Measurements from ENCODE around the gene NDUFS1.

Gene NDUFS1

DNA sequence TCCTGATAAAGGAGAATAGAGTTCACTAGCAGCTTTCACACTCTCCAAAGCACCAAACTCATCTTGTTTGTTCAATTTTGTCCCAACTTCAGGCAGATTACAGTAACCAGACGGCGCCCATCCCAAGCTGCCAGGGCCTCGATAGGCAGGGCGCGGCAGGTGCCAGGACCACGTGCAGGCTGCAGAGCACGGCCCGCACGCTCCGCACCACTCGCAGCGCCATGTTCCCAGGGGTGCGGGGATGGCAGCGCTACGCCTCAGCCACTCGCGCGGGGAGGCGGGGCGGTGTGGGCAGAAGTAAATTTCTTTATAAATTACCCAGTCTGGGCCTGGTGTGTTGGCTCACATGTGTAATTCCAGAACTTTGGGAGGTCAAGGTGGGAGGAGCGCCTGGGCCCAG lies 43.0 kb downstream of the NDUFS1 start:
- Histone ChIP-seq H3K36me3 (replicated peaks; ENCODE audit: low read depth, low read length) (peaks cover 11% of the 10 kb centered on the region), H3K4me1 (ENCODE audit: low read length) (no peaks in the 10 kb centered on the region), H3K4me2 (ENCODE audit: low read length) (no peak overlapping the region), H3K9ac (ENCODE audit: low read length) (no peak overlapping the region), H2AFZ (ENCODE audit: low read depth, low read length) (no peak overlapping the region), H4K20me1 (ENCODE audit: insufficient read depth, low read length) (no peaks in the 10 kb centered on the region), H3K9me3 (ENCODE audit: insufficient read depth, low read length) (no peaks in the 10 kb centered on the region), H3K79me2 (ENCODE audit: low read length) (no peaks in the 10 kb centered on the region), H3K4me3 (ENCODE audit: low read length) (no peak overlapping the region), H3K27ac (ENCODE audit: low read length) (no peak overlapping the region), H3K27me3 (ENCODE audit: low read depth, low read length) (no peaks in the 10 kb centered on the region)
- TF ChIP-seq, protein P1, sequence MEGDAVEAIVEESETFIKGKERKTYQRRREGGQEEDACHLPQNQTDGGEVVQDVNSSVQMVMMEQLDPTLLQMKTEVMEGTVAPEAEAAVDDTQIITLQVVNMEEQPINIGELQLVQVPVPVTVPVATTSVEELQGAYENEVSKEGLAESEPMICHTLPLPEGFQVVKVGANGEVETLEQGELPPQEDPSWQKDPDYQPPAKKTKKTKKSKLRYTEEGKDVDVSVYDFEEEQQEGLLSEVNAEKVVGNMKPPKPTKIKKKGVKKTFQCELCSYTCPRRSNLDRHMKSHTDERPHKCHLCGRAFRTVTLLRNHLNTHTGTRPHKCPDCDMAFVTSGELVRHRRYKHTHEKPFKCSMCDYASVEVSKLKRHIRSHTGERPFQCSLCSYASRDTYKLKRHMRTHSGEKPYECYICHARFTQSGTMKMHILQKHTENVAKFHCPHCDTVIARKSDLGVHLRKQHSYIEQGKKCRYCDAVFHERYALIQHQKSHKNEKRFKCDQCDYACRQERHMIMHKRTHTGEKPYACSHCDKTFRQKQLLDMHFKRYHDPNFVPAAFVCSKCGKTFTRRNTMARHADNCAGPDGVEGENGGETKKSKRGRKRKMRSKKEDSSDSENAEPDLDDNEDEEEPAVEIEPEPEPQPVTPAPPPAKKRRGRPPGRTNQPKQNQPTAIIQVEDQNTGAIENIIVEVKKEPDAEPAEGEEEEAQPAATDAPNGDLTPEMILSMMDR (IDR thresholded peaks at IDR 0.05; ENCODE audit: low read depth, low read length) = no peak
- no peak for TF ChIP-seq EZH2phosphoT487 (IDR thresholded peaks at IDR 0.05; ENCODE audit: low read depth)

DNA sequence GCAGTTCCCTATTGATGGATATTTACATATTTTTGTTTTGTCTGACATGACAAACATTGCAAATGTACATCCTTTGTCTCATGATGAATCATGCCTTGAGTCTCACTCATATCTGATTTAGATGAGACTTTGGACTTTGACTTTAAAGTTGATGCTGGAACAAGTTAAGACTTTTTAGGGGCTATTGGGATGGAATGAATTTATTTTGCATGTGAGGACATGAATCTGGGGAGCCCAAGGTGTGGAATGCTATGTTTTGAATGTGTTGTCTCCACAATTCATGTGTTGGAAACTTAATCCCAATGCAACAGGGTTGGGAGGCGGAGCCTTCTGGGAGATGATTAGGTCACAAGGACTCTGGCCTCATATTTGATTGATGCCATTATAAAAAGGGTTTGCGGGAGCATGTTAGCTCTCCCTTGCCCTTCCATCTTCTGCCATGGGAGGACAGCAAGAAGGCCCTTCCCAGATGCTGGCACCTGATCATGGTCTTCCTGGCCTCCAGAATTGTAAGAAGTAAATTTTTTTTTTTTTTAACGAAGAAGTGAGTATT lies 44.1 kb downstream of the NDUFS1 start:
- TF ChIP-seq, protein P1 (IDR thresholded peaks at IDR 0.05; ENCODE audit: low read depth, low read length) = no peak
- TF ChIP-seq EZH2phosphoT487 (IDR thresholded peaks at IDR 0.05; ENCODE audit: low read depth) = no peak
- Histone ChIP-seq H3K9me3 (ENCODE audit: insufficient read depth, low read length) (no peaks in the 10 kb centered on the region), H3K27me3 (ENCODE audit: low read depth, low read length) (no peaks in the 10 kb centered on the region), H3K4me3 (ENCODE audit: low read length) (no peak overlapping the region), H3K79me2 (ENCODE audit: low read length) (no peaks in the 10 kb centered on the region), H4K20me1 (ENCODE audit: insufficient read depth, low read length) (no peaks in the 10 kb centered on the region), H3K4me1 (ENCODE audit: low read length) (no peaks in the 10 kb centered on the region), H3K36me3 (replicated peaks; ENCODE audit: low read depth, low read length) (peaks cover 6% of the 10 kb centered on the region), H3K27ac (ENCODE audit: low read length) (no peak overlapping the region), H2AFZ (ENCODE audit: low read depth, low read length) (no peak overlapping the region), H3K9ac (ENCODE audit: low read length) (no peak overlapping the region), H3K4me2 (ENCODE audit: low read length) (no peak overlapping the region)

DNA sequence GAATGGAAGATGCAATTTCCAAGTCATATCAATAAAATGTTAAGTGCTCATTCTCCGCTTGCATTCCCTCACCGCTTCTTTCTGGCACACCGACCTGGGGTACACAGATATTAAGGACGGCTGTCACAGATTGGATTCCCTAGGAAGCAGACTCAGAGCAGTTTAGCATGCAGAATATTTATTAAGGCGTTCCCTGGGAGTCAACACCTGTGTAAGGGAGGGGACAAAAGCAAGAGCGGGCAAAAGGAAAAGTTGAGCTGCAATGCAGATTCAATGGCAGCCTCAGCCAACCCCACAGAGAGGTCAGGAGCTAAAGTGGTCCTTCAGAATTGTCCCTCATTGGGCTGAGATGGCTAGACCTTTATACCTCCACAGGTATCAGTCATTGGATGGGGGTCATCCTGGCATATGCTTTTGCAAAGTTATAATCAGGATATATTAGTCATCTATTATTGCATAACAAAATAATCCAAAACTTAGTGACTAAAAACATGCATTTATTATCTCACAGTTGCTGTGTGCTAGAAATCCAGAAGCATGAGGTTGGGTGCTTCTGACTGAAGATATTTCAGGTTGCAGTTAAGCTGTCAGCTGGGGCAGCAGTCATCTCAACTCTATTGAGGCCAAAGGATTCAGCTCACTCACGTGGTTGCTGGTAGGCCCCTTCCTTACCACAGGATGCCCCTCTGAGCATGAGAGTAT lies 46.2 kb downstream of the NDUFS1 start:
- TF ChIP-seq, protein P1 (IDR thresholded peaks at IDR 0.05; ENCODE audit: low read depth, low read length) = no peak
- TF ChIP-seq EZH2phosphoT487 (IDR thresholded peaks at IDR 0.05; ENCODE audit: low read depth) = no peak
- Histone ChIP-seq H3K9ac (ENCODE audit: low read length) (no peak overlapping the region), H3K4me1 (ENCODE audit: low read length) (no peaks in the 10 kb centered on the region), H3K27me3 (ENCODE audit: low read depth, low read length) (no peaks in the 10 kb centered on the region), H3K36me3 (replicated peaks; ENCODE audit: low read depth, low read length) (peaks cover 2% of the 10 kb centered on the region), H3K4me3 (ENCODE audit: low read length) (no peak overlapping the region), H3K9me3 (ENCODE audit: insufficient read depth, low read length) (no peaks in the 10 kb centered on the region), H2AFZ (ENCODE audit: low read depth, low read length) (no peak overlapping the region), H3K27ac (ENCODE audit: low read length) (no peak overlapping the region), H3K4me2 (ENCODE audit: low read length) (no peak overlapping the region), H3K79me2 (ENCODE audit: low read length) (no peaks in the 10 kb centered on the region), H4K20me1 (ENCODE audit: insufficient read depth, low read length) (no peaks in the 10 kb centered on the region)

DNA sequence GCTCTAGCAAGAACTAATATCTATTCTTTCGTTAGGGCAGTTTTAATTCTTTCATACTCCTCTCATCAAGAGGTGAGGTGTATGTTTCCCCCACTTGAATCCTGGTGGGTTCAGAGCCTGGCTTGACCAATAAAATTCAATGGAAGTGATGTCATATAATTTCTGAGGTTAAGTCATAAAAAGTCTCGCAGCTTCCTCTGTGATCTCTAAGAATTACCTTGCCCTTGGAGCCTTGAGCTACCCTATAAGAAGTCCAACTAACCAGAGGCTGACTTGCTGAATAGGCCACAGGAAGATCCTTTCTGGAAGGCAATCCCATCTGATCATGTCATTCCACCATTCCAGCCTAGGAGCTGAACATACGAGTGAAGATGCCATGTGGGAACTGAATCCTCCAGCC lies 47.1 kb downstream of the NDUFS1 start:
- no peaks in the 10 kb centered on the region for H3K4me1 ChIP-seq (ENCODE audit: low read length)
- H4K20me1 ChIP-seq (ENCODE audit: insufficient read depth, low read length) = no peaks in the 10 kb centered on the region
- H3K9ac ChIP-seq (ENCODE audit: low read length) = no peak overlapping the region
- no peaks in the 10 kb centered on the region for H3K27me3 ChIP-seq (ENCODE audit: low read depth, low read length)
- no peak for TF ChIP-seq EZH2phosphoT487 (IDR thresholded peaks at IDR 0.05; ENCODE audit: low read depth)
- TF ChIP-seq, protein P1 (IDR thresholded peaks at IDR 0.05; ENCODE audit: low read depth, low read length) = no peak
- H3K36me3 ChIP-seq (replicated peaks; ENCODE audit: low read depth, low read length) = peaks cover under 1% of the 10 kb centered on the region
- H3K4me2 ChIP-seq (ENCODE audit: low read length) = no peak overlapping the region
- no peak overlapping the region for H2AFZ ChIP-seq (ENCODE audit: low read depth, low read length)
- H3K27ac ChIP-seq (ENCODE audit: low read length) = no peak overlapping the region
- no peaks in the 10 kb centered on the region for H3K79me2 ChIP-seq (ENCODE audit: low read length)
- no peaks in the 10 kb centered on the region for H3K9me3 ChIP-seq (ENCODE audit: insufficient read depth, low read length)
- H3K4me3 ChIP-seq (ENCODE audit: low read length) = no peak overlapping the region
